ENCODE data around the gene SFT2D3.
A peak's percentile ranks its signal among the peaks of the same experiment; 100 is the strongest.

SFT2D3 gene

DNA sequence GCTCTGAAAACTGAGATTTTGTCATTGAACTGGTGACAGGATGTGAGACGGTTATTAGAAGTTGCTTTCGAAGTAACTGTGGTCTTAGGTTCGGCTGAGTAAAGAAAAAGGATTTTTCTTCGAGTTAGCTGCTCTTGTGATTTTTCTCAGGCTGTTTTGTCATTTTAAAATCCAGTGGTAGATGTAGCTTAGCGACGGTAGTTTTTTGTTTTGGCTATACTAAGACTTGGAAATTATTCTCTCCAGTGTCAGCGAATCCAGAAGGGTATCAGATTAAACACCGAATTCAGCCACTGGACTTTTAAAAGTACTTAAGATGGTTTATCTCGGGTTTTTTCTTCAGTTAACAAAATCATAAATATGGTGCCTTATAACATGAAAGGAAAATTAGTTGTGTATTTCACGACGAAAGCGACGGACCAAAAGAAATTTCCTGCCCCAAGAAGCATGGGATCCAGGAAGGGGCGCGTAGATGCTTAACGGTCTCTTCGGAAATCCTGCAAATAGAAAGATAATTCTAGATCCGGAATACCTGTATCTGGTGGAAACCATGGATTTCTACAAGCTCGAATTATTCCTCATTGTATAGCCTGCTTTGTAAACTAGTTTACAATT, 1.2 kb downstream of the SFT2D3 start:
- Histone ChIP-seq H3K4me2 (ENCODE audit: low read length) (peak overlapping the region; percentile 51), H3K4me3 (ENCODE audit: low read length) (peak overlapping the region; percentile 69), H2BK5ac (ENCODE audit: low read length) (no peak overlapping the region), H3K56ac (ENCODE audit: low read length) (peak overlapping the region; percentile 98), H4K5ac (ENCODE audit: low read length) (no peak overlapping the region), H2BK120ac (ENCODE audit: low read depth, low read length) (no peak overlapping the region), H2AK5ac (ENCODE audit: low read length) (no peak overlapping the region), H3K18ac (ENCODE audit: low read length) (no peak overlapping the region), H4K8ac (ENCODE audit: low read depth, low read length) (no peak overlapping the region), H3K27ac (ENCODE audit: low read depth, low read length) (no peak overlapping the region), H3K4ac (ENCODE audit: low read depth, low read length) (no peak overlapping the region), H3K79me2 (ENCODE audit: control insufficient read depth, insufficient read depth, low read length) (peaks cover 2% of the 10 kb centered on the region), H3K23ac (ENCODE audit: low read length) (no peak overlapping the region), H3K4me1 (ENCODE audit: control insufficient read depth, low read depth, low read length) (peaks cover 2% of the 10 kb centered on the region), H3K36me3 (ENCODE audit: control insufficient read depth, insufficient read depth, low read length) (no peaks in the 10 kb centered on the region), H3K27me3 (ENCODE audit: insufficient read depth, low read length, poor library complexity) (no peaks in the 10 kb centered on the region), H3K9ac (ENCODE audit: low read length) (peak overlapping the region; percentile 95), H3K79me1 (ENCODE audit: low read length) (peaks cover 6% of the 10 kb centered on the region), H2BK15ac (replicated peaks; ENCODE audit: low read depth) (no peak overlapping the region)
- no CpG with 5 or more reads among the region's 19 CpGs for WGBS (ENCODE audit: extremely low coverage, insufficient coverage, low lambda C conversion rate)
- DNase-seq = no peak

DNA sequence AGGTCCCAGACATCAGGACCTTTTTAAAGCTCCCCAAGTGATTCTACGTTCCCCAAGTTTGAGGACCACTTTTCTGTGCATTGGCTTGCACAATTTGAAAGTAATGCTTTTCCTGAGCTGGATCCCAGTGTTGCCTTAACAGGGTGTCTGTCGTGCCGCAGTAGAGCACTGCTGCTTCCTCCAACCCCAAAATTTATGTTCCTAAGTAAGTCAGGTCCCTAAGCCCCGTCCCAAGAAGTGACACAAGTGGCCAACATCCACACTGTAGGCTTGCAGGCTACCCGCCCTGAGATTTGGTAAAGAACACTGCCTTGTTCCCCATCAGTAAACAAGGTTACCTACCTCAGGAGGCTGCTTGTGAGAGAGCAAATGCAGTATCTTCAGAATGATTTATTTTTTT, 2.0 kb downstream of the SFT2D3 start:
- no peak overlapping the region for H3K18ac ChIP-seq (ENCODE audit: low read length)
- no peak overlapping the region for H3K4ac ChIP-seq (ENCODE audit: low read depth, low read length)
- no peaks in the 10 kb centered on the region for H3K27me3 ChIP-seq (ENCODE audit: insufficient read depth, low read length, poor library complexity)
- no peak overlapping the region for H2BK120ac ChIP-seq (ENCODE audit: low read depth, low read length)
- no peak overlapping the region for H4K8ac ChIP-seq (ENCODE audit: low read depth, low read length)
- H3K4me2 ChIP-seq (ENCODE audit: low read length) = no peak overlapping the region
- H4K5ac ChIP-seq (ENCODE audit: low read length) = no peak overlapping the region
- no peak overlapping the region for H3K23ac ChIP-seq (ENCODE audit: low read length)
- H3K56ac ChIP-seq (ENCODE audit: low read length) = no peak overlapping the region
- H3K27ac ChIP-seq (ENCODE audit: low read depth, low read length) = no peak overlapping the region
- H2BK5ac ChIP-seq (ENCODE audit: low read length) = no peak overlapping the region
- no peak overlapping the region for H3K4me3 ChIP-seq (ENCODE audit: low read length)
- peaks cover 2% of the 10 kb centered on the region for H3K79me2 ChIP-seq (ENCODE audit: control insufficient read depth, insufficient read depth, low read length)
- H3K4me1 ChIP-seq (ENCODE audit: control insufficient read depth, low read depth, low read length) = peaks cover 2% of the 10 kb centered on the region
- peaks cover 4% of the 10 kb centered on the region for H3K36me3 ChIP-seq (ENCODE audit: control insufficient read depth, insufficient read depth, low read length)
- DNase-seq = no peak
- no peak overlapping the region for H2AK5ac ChIP-seq (ENCODE audit: low read length)
- H2BK15ac ChIP-seq (replicated peaks; ENCODE audit: low read depth) = no peak overlapping the region
- peak overlapping the region; percentile 12 for H3K9ac ChIP-seq (ENCODE audit: low read length)
- no CpG with 5 or more reads among the region's 5 CpGs for WGBS (ENCODE audit: extremely low coverage, insufficient coverage, low lambda C conversion rate)
- peaks cover 6% of the 10 kb centered on the region for H3K79me1 ChIP-seq (ENCODE audit: low read length)

DNA sequence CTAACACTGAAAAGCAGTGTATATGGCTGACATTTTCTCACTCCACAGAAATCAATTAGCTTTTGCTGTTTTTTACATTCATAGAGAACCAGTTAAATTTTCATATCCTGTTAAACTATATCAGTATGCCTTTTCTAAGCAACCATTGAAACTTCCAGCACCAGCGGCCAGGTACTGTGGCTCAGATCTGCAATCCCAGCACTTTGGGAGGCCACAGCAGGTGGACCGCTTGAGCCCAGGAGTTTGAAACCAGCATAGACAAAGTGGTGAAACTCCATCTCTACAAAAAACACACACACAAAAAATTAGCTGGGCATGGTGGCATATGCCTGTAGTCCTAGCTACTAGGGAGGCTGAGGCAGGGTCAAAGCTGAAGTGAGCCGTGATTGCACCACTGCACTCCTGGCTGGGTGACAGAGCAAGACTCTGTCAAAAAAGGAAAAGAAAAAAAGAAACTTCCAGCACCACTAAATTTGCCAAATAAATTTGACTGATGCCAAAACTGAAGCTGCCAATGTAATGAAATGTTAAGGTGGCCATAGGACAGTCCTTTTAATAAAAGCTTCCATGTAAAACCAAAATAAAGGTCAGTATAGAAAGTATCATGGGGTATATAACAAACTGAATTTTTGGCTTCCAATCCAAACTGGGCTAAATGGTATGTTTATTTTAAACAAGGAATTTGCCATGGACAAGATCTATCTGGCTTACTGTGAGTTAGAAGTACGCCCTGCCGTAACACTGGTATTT, 3.5 kb downstream of the SFT2D3 start:
- WGBS (ENCODE audit: extremely low coverage, insufficient coverage, low lambda C conversion rate) = no CpG with 5 or more reads among the region's 5 CpGs
- H3K27me3 ChIP-seq (ENCODE audit: insufficient read depth, low read length, poor library complexity) = no peaks in the 10 kb centered on the region
- peaks cover 2% of the 10 kb centered on the region for H3K4me1 ChIP-seq (ENCODE audit: control insufficient read depth, low read depth, low read length)
- H4K8ac ChIP-seq (ENCODE audit: low read depth, low read length) = no peak overlapping the region
- H3K36me3 ChIP-seq (ENCODE audit: control insufficient read depth, insufficient read depth, low read length) = peaks cover 13% of the 10 kb centered on the region
- H2BK5ac ChIP-seq (ENCODE audit: low read length) = no peak overlapping the region
- no peak overlapping the region for H3K4me3 ChIP-seq (ENCODE audit: low read length)
- H3K18ac ChIP-seq (ENCODE audit: low read length) = no peak overlapping the region
- H3K56ac ChIP-seq (ENCODE audit: low read length) = no peak overlapping the region
- no peak overlapping the region for H3K23ac ChIP-seq (ENCODE audit: low read length)
- no peak overlapping the region for H2BK15ac ChIP-seq (replicated peaks; ENCODE audit: low read depth)
- no peak overlapping the region for H2AK5ac ChIP-seq (ENCODE audit: low read length)
- H3K79me1 ChIP-seq (ENCODE audit: low read length) = peaks cover 6% of the 10 kb centered on the region
- no peak overlapping the region for H3K9ac ChIP-seq (ENCODE audit: low read length)
- H4K5ac ChIP-seq (ENCODE audit: low read length) = no peak overlapping the region
- H3K4ac ChIP-seq (ENCODE audit: low read depth, low read length) = no peak overlapping the region
- no peak overlapping the region for H2BK120ac ChIP-seq (ENCODE audit: low read depth, low read length)
- H3K4me2 ChIP-seq (ENCODE audit: low read length) = no peak overlapping the region
- no peak overlapping the region for H3K27ac ChIP-seq (ENCODE audit: low read depth, low read length)
- H3K79me2 ChIP-seq (ENCODE audit: control insufficient read depth, insufficient read depth, low read length) = peaks cover 2% of the 10 kb centered on the region
- DNase-seq = no peak

DNA sequence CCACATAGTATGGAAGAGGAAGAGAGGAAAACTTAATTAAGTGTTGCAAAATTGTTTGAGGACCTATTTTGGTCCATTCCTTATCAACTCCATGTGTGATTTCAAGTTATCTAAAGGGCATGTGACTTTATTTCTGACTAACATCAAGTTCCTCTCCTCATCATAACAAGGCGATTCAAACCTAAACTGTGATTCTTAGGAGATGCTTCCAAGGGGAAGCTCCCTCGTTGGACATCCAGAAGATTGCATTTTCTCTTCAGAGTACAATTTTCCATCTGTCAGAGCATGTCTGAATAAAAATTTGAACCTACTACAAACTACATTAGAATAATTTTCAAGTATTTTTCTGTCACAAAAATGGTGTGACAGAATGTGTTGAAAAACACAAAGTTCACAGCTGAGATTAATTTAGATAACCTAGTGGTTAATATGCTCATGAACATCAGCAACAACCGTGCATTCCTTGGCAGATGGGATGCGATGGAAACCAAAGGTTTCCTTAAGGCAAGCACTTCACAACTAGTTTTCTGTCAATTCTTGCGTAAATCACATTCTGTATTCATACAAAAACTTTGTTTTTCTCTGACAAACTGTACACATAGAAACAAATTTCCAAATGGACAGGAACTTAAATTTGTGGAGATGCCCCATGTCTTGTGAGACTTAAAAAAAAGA, 4.2 kb downstream of the SFT2D3 start:
- Histone ChIP-seq H4K5ac (ENCODE audit: low read length) (no peak overlapping the region), H2BK120ac (ENCODE audit: low read depth, low read length) (no peak overlapping the region), H2BK15ac (replicated peaks; ENCODE audit: low read depth) (no peak overlapping the region), H3K27me3 (ENCODE audit: insufficient read depth, low read length, poor library complexity) (no peaks in the 10 kb centered on the region), H3K23ac (ENCODE audit: low read length) (no peak overlapping the region), H3K4me3 (ENCODE audit: low read length) (no peak overlapping the region), H3K9ac (ENCODE audit: low read length) (no peak overlapping the region), H3K4me1 (ENCODE audit: control insufficient read depth, low read depth, low read length) (no peaks in the 10 kb centered on the region), H3K18ac (ENCODE audit: low read length) (no peak overlapping the region), H2BK5ac (ENCODE audit: low read length) (no peak overlapping the region), H3K36me3 (ENCODE audit: control insufficient read depth, insufficient read depth, low read length) (peaks cover 13% of the 10 kb centered on the region), H3K79me1 (ENCODE audit: low read length) (peaks cover 6% of the 10 kb centered on the region), H4K8ac (ENCODE audit: low read depth, low read length) (no peak overlapping the region), H3K79me2 (ENCODE audit: control insufficient read depth, insufficient read depth, low read length) (peaks cover 2% of the 10 kb centered on the region), H3K27ac (ENCODE audit: low read depth, low read length) (no peak overlapping the region), H3K4me2 (ENCODE audit: low read length) (no peak overlapping the region), H3K56ac (ENCODE audit: low read length) (no peak overlapping the region), H3K4ac (ENCODE audit: low read depth, low read length) (no peak overlapping the region), H2AK5ac (ENCODE audit: low read length) (no peak overlapping the region)
- DNase-seq = no peak
- no CpG with 5 or more reads among the region's 5 CpGs for WGBS (ENCODE audit: extremely low coverage, insufficient coverage, low lambda C conversion rate)

DNA sequence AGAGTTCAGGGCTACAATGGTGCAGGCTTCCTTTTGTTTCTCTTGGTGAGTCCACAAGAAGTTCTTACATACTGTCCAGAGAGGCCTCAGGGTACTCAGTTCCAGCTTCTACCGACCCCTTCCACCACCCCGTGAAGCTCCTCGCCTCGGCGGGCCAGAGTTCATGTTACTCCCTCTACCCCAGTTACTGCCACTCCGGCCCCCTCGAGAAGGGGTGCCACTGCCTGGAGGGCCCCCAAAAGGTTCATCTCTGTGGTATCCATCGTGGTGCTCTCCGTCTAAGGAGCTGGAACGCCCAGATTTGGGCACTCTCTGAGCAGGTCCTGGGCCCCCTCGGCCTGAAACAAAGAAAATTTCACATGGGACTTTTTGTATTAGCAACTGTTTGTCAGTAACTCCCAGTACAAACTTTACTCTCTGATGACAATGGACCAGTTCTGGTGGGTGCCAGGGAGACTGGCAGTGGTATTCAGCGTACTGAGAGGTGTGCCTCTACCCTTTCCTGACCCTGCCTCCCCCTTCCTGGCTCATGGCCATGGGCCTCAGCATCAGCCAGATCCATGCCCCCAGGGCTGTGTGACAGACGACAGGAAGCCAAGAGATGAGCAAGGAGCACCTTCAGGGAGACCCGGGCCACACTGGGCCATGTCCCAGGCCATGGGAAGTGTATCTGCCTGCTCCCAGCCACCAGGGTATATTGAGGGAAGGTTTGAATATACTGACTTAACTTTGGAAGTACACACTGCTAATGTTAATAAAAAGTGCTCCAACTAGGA, 5.1 kb downstream of the SFT2D3 start:
- Histone ChIP-seq H3K4ac (ENCODE audit: low read depth, low read length) (no peak overlapping the region), H3K4me2 (ENCODE audit: low read length) (no peak overlapping the region), H3K79me1 (ENCODE audit: low read length) (peaks cover 6% of the 10 kb centered on the region), H2BK5ac (ENCODE audit: low read length) (no peak overlapping the region), H3K18ac (ENCODE audit: low read length) (no peak overlapping the region), H3K4me3 (ENCODE audit: low read length) (no peak overlapping the region), H2AK5ac (ENCODE audit: low read length) (no peak overlapping the region), H3K56ac (ENCODE audit: low read length) (no peak overlapping the region), H3K36me3 (ENCODE audit: control insufficient read depth, insufficient read depth, low read length) (peaks cover 13% of the 10 kb centered on the region), H3K27ac (ENCODE audit: low read depth, low read length) (no peak overlapping the region), H3K79me2 (ENCODE audit: control insufficient read depth, insufficient read depth, low read length) (peaks cover 2% of the 10 kb centered on the region), H3K9ac (ENCODE audit: low read length) (no peak overlapping the region), H3K27me3 (ENCODE audit: insufficient read depth, low read length, poor library complexity) (no peaks in the 10 kb centered on the region), H2BK15ac (replicated peaks; ENCODE audit: low read depth) (no peak overlapping the region), H3K4me1 (ENCODE audit: control insufficient read depth, low read depth, low read length) (no peaks in the 10 kb centered on the region), H4K8ac (ENCODE audit: low read depth, low read length) (no peak overlapping the region), H2BK120ac (ENCODE audit: low read depth, low read length) (no peak overlapping the region), H4K5ac (ENCODE audit: low read length) (no peak overlapping the region), H3K23ac (ENCODE audit: low read length) (no peak overlapping the region)
- peak; percentile 42 for DNase-seq
- no CpG with 5 or more reads among the region's 14 CpGs for WGBS (ENCODE audit: extremely low coverage, insufficient coverage, low lambda C conversion rate)

All from mesendoderm (in vitro differentiated cells).